Upper lobe of right lung (tissue), 1 donor: ENCODE results near the gene SNAP47. TPM values are rescaled to one million over a fixed set of nuclear protein-coding genes. Genes with fewer than 3 reads are reported as not detected.
A peak's percentile ranks its signal among the peaks of the same experiment; 100 is the strongest.

ENCODE experiments used
- ATAC-seq: fragments of 200-7000 bp; cut with Tn5 transposase; one replicate; pipeline ENCODE4 v1.9.1; 2020; ENCODE audit warnings: mild to moderate bottlenecking, moderate library complexity
- DNase-seq: peaks from one replicate; pipeline ENCODE4 v3.0.0-alpha.2; 2020
- H3K27ac ChIP-seq: fragments of 200-600 bp; one replicate; pipeline ENCODE4 v1.8.0; 2022
- H3K27me3 ChIP-seq: fragments of 200-600 bp; one replicate; pipeline ENCODE4 v1.8.0; 2022; ENCODE audit warnings: mild to moderate bottlenecking
- H3K36me3 ChIP-seq: fragments of 200-600 bp; one replicate; pipeline ENCODE4 v1.8.0; 2022
- H3K4me1 ChIP-seq: fragments of 200-600 bp; one replicate; pipeline ENCODE4 v1.8.0; 2022
- H3K4me3 ChIP-seq: fragments of 200-600 bp; one replicate; pipeline ENCODE4 v1.8.0; 2022; ENCODE audit warnings: mild to moderate bottlenecking
- H3K9me3 ChIP-seq: fragments of 200-600 bp; one replicate; pipeline ENCODE4 v1.8.0; 2022
- intact Hi-C: fragments of 100-400 bp; cut with DNase I; formaldehyde crosslinking; loops from one replicate; pipeline ENCODE4 v1.11.0; 2022
- total RNA-seq: library from RNA; stranded (reverse); fragmentation: NEBNext Ultra II Directional; extraction: Animal tissue kit (Norgen Biotek cat#: 25700); gene quantifications from one replicate; pipeline ENCODE4 v1.2.1, GENCODE V29; 2021
- TF ChIP-seq, protein P1 (sequence below): fragments of 200-600 bp; IDR thresholded peaks from one replicate; pipeline ENCODE4 v1.8.0; 2022; ENCODE audit warnings: antibody characterized with exemption
- donor health status: DM: no; HTN: yes; CAD: no; lungs with severe emphysema.

SNAP47 gene
- total RNA-seq, 1 donor from 2014 or later, result 27.7 TPM

DNA sequence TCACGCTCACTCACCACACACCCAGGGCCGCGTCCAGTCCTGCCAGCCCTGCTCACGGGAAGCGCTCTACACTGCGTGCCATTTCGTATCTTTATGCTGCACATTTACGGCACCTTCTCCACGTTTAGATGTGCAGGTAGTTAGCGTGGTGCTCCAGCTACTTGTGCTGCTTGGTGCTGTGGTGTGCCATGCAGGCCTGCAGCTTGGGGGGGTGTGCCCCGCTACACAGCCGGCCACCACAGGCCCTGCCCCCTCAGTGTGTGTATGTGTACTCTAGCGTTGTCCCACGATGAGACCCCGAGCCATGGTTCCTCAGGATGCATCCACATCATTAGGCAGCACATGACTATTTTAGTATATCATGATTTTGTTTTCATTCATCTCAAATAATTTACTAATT, 38.3 kb downstream of the SNAP47 start:
- intact Hi-C loops, result no loop called here
- Histone ChIP-seq H3K4me1 (no peaks in the 10 kb centered on the region), H3K27me3 (no peaks in the 10 kb centered on the region), H3K9me3 (no peaks in the 10 kb centered on the region), H3K27ac (no peak overlapping the region), H3K4me3 (no peak overlapping the region), H3K36me3 (peaks cover 9% of the 10 kb centered on the region)
- DNase-seq, result peak; percentile 51
- no peak for ATAC-seq
- TF ChIP-seq, protein P1, sequence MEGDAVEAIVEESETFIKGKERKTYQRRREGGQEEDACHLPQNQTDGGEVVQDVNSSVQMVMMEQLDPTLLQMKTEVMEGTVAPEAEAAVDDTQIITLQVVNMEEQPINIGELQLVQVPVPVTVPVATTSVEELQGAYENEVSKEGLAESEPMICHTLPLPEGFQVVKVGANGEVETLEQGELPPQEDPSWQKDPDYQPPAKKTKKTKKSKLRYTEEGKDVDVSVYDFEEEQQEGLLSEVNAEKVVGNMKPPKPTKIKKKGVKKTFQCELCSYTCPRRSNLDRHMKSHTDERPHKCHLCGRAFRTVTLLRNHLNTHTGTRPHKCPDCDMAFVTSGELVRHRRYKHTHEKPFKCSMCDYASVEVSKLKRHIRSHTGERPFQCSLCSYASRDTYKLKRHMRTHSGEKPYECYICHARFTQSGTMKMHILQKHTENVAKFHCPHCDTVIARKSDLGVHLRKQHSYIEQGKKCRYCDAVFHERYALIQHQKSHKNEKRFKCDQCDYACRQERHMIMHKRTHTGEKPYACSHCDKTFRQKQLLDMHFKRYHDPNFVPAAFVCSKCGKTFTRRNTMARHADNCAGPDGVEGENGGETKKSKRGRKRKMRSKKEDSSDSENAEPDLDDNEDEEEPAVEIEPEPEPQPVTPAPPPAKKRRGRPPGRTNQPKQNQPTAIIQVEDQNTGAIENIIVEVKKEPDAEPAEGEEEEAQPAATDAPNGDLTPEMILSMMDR, result no peak

DNA sequence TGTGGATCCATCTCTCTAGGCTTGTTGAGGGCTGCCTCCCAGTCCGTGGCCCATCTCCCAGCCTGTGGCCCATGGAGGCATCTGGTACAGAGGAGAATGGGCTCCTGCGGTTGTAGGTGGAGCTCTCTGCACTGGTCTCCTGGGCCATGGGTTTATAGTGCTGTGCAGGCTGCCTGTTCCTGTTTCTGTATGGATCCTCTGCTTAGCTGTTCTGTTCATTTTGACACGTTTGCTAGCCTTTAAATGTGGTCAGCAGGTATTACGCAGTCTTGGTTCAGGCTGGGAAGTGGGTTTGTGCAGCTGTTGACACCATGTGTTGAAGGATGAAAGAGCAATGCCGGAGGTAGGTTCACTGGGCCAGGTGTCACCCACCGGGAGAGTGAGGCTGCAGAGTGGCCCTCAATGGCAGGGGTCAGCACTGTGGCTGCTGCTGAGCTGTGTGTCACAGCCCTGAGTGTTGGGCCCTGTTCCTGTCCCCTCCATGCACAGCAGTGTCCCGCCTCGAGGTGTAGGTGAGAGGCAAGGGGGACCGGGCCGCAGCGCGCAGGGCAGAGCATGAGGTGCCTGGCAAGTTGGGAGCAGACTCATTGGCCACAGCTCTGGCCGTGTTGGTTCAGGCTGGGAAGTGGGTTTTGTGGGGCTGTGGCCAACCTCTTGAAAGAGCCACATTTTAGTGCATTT, 39.0 kb downstream of the SNAP47 start:
- peaks cover 5% of the 10 kb centered on the region for H3K36me3 ChIP-seq
- TF ChIP-seq, protein P1, result no peak
- intact Hi-C loops, result no loop called here
- no peaks in the 10 kb centered on the region for H3K4me1 ChIP-seq
- no peak overlapping the region for H3K27ac ChIP-seq
- no peaks in the 10 kb centered on the region for H3K9me3 ChIP-seq
- H3K27me3 ChIP-seq, result no peaks in the 10 kb centered on the region
- H3K4me3 ChIP-seq, result no peak overlapping the region
- DNase-seq, result peak; percentile 59
- no peak for ATAC-seq

DNA sequence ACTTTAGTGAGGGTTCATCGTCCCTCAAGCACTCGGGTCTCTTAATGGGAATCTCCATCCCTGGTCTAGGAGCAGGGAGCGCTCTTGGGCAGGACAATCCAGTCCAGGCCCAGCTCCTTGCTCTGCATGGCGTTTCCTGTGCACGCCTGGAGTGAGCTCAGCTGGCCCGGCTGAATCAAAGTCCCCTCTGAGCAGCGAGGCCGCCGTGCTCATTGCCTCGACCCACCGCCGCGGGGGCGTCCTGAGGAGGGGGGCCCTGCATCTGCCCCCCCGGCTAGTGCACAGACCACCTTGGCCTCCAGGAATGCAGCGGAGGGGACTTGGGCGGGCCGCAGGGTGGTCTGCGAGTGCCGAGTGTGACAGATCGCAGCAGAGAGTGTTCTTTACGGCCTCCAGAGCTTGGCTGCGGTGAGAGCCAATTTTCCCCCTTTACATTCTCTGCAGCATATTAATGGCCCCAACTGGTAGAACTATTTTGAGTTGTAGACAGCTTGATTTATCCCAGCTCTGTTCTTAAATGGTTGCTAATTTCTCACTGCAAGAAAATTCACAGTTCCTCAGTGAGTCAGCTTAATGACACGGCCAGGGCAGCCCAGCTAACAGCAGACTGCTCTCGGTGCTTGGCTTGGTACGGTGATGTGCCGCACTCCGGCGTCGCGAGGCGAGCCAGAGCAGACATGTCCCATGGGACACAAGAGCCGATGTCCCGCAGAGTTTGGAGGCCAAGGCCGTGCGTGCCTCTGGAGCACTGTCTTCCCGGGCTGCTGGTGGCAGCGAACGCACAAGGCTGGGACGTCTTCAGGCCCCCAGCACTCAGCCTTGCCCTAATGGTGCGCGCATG, 39.8 kb downstream of the SNAP47 start:
- H3K27me3 ChIP-seq, result no peaks in the 10 kb centered on the region
- ATAC-seq (no peak), DNase-seq (peak; percentile 42)
- no peak overlapping the region for H3K27ac ChIP-seq
- TF ChIP-seq, protein P1, result no peak
- no peaks in the 10 kb centered on the region for H3K9me3 ChIP-seq
- no peaks in the 10 kb centered on the region for H3K4me1 ChIP-seq
- intact Hi-C loops, result no loop called here
- H3K36me3 ChIP-seq, result peaks cover 5% of the 10 kb centered on the region
- H3K4me3 ChIP-seq, result no peak overlapping the region

DNA sequence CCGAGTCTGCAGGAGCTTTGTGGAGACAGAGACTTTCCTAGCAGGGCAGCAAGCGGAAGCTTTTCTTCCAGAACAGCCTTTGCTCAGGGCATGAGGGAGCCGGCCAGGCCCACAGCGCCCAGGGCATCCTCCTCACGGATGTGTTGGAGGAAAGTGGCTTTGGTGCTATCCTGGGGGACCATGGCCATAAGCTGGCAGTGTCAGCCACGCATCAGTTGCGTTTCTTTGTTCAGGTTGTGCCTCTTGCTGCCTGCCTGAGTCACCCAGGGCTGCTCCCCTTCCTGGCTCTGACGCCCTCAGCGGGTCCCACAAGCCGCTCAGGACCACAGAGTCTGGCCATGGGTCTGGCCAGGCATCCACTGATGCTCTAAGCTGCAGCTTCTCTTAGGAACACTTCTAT, 40.6 kb downstream of the SNAP47 start:
- H3K27ac ChIP-seq, result no peak overlapping the region
- intact Hi-C loops, result no loop called here
- H3K36me3 ChIP-seq, result peaks cover 10% of the 10 kb centered on the region
- H3K27me3 ChIP-seq, result no peaks in the 10 kb centered on the region
- no peak overlapping the region for H3K4me3 ChIP-seq
- ATAC-seq, result no peak
- H3K9me3 ChIP-seq, result no peaks in the 10 kb centered on the region
- TF ChIP-seq, protein P1, result no peak
- peak; percentile 53 for DNase-seq
- H3K4me1 ChIP-seq, result no peaks in the 10 kb centered on the region

DNA sequence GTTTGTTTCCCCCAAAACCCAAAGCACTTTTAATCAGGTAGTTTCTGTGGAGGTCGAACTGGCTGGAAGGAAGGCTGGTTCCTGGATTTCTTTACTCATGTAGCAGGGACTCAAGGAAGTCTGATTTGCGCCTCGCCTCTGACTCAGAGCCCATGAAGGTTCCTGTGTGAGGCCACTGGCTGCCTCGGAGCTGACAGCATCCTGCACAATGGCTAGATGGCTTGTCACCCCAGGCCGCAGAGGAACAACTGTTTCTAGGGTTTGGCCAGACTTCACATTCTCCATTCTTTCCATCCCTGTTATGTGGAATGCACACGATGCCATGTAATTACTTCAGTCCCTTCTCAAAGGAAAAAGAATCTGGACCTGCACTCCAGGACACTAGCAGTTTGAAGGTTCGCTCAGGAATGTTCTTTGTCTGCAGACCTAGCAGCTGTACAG, 41.1 kb downstream of the SNAP47 start:
- H3K4me1 ChIP-seq, result no peaks in the 10 kb centered on the region
- intact Hi-C loops, result no loop called here
- TF ChIP-seq, protein P1, result no peak
- DNase-seq, result peak; percentile 23
- peaks cover 14% of the 10 kb centered on the region for H3K36me3 ChIP-seq
- H3K9me3 ChIP-seq, result no peaks in the 10 kb centered on the region
- no peak overlapping the region for H3K27ac ChIP-seq
- H3K27me3 ChIP-seq, result no peaks in the 10 kb centered on the region
- no peak overlapping the region for H3K4me3 ChIP-seq
- no peak for ATAC-seq
